CD4-positive, alpha-beta T cell treated with Interleukin-1 beta for 1 hour (primary cell): Measurements from ENCODE around the gene SLC22A17.
"Not testable (repeated sequence)": the region's sequence is repeated elsewhere in the genome, so short reads cannot be mapped to it uniquely, and the experiment has no call there.

Experiments used
- DNase-seq, 2 donors: peaks; one replicate each; pipeline ENCODE4 v3.0.0-alpha.2; 2020 to 2022

The SLC22A17 gene

DNA sequence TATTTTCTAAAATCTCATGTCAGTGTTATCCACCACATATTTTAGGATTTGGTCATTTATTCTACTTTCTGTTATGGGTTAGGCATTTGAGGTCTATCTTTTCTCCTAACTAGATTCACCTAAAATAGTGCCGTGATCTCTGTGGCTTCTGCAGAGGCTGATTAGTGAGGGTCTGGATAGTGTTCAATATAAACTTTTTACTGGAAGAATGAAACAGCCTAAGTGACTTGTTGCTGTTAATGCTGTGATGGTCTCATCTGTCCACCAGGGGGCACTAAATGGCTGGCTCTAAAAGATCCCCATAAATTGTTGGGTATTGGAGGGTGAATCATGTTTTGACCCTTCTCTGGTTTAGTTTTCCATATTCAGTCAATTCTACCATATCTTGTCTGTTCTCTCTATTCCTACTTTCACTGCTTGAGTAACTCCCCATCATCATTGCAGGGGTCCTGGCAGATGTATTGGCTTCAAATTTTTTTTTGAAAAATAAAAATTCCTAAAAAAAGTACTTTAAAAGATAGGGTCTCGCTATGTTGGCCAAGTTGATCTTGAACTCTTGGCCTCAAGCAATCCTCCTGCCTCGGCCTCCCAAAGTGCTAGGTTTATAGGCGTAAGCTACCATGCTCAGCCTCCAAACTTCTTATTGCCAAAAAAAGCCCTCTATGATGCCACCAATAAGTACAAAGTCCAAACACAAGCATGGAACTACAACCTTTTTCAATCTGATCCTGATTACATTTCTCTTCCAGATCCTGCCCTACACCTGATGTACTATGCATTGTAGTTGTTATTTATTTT lies 24.5 kb downstream of the SLC22A17 start:
- peak; percentile 64 to 76 for DNase-seq

DNA sequence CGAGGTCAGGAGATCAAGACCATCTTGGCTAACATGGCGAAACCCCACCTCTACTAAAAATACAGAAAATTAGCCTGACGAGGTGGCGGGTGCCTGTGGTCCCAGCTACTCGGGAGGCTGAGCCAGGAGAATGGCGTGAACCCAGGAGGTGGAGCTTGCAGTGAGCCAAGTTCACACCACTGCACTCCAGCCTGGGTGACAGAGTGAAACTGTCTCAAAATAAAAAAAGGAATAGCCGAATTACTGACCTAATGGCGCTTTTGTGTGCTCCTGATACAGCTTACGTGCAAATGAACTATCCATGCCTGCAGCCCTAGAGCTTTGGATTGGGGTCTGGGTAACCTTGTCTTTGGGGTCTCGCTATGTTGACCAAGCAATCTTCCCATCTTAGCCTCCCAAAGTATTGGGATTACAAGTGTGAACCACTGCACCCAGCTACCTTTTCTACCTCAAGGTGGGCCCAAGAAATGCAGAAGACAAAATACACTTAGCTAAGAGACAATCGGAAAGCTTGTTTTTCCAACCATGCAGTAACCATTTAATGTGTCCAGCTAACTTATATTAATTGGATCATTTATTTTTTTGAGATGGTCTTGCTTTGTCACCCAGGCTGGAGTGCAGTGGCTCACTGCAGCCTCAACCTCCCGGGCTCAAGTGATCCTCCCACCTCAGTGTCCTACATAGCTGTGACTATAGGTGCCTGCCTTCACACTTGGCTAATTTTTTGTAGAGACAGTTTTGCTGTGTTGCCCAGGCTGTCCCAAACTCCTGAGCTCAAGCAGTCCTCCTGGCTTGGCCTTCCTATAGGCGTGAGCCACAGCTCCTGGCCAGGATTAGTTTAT lies 26.0 kb downstream of the SLC22A17 start:
- DNase-seq, result no peak

DNA sequence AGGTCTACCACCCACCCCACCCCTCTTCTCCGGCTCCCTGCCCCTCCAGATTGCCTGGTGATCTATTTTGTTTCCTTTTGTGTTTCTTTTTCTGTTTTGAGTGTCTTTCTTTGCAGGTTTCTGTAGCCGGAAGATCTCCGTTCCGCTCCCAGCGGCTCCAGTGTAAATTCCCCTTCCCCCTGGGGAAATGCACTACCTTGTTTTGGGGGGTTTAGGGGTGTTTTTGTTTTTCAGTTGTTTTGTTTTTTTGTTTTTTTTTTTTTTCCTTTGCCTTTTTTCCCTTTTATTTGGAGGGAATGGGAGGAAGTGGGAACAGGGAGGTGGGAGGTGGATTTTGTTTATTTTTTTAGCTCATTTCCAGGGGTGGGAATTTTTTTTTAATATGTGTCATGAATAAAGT lies 26.9 kb downstream of the SLC22A17 start:
- DNase-seq, result not testable (repeated sequence)

DNA sequence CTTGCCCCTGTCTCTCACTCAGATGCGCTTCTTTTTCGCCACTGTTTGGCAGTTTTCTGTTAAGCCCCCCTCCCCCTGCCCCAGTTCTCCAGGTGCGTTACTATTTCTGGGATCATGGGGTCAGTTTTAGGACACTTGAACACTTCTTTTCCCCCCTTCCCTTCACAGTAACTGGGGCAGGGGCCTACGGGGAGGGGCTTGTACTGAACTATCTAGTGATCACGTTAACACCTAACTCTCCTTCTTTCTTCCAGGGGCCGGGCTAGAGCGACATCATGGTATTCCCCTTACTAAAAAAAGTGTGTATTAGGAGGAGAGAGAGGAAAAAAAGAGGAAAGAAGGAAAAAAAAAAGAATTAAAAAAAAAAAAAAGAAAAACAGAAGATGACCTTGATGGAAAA lies 27.7 kb downstream of the SLC22A17 start:
- DNase-seq, result no peak

- DNase-seq, result no peak
These were observed 28.2 kb downstream of the SLC22A17 start for GRCh38 chr14:23324455-23324846.

- no peak for DNase-seq
These were observed 28.7 kb downstream of the SLC22A17 start for GRCh38 chr14:23323838-23324454.

DNA sequence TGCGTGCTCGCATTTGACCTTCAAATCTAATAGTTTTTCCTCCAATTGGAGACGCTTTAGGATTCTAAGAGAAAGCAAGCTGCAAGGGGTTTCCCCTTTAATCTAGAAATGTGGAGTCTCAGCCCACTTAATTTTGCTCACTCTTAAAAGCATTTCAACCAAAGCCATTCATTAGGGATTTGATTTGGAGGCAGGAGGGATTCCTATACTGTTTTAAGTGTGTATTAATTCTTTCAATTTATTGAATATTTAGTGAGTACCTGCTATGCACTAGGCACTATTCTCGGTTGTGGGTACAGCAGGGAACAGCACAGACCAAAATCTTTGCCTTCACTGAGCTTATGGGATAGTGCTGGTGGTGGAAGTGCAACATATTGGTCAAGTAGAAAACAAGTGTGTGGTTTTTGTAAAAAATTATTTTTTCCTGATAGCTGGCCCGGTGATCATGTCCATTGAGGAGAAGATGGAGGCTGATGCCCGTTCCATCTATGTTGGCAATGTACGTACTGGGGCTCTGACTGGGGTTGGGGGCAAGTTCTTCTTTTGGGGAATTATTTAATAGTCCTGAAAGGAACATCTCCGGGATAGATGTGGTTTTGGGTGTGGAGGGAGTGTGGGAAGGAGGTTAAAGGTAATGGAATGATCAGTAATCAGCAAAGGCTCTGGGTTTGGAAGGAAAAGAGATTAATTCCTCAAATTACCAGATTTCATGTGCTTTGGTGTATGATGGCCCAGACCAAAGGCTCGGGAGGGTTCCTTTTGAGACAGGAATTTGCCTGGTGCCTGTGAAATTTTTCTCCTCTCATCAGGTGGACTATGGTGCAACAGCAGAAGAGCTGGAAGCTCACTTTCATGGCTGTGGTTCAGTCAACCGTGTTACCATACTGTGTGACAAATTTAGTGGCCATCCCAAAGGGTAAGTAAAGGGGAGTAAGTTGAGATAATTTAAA lies 29.8 kb downstream of the SLC22A17 start:
- peak in 1 of 2 donors; percentile 21 for DNase-seq

DNA sequence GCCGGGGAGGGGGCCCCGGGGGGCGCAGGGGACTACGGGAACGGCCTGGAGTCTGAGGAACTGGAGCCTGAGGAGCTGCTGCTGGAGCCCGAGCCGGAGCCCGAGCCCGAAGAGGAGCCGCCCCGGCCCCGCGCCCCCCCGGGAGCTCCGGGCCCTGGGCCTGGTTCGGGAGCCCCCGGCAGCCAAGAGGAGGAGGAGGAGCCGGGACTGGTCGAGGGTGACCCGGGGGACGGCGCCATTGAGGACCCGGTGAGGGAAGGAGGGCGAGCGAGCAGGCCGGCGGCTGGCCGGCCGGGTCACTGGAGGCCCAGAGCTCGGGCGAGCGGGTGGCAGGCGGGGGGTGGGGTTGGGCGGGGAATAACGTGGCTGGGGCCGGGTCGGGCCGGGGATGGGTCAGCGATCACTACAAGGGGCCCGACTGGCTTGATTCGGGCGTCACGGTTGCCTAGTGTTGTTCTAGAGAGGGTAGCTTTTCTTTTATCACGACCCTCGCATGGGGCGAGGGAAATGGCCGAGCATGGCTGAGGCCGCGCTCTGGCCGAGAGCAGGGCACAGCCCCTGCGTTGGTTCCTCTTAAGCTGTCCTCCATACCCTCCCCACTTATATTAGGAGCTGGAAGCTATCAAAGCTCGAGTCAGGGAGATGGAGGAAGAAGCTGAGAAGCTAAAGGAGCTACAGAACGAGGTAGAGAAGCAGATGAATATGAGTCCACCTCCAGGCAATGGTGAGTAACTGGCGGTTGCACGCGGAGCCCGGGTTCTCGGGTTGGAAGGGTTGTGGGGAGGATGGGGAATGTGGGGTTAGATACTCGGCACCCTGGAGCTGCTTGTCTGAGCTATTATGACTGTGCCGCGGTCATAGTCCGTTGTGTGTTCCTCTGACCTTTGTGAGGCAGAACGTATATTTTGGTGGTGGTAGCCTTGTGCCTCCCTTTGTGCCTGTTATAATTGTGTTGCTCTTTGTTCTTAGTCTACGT lies 30.8 kb downstream of the SLC22A17 start:
- DNase-seq, result peak; percentile 24 to 38

GRCh38 chr14:23320584-23321571 lies 31.8 kb downstream of the SLC22A17 start, which contains the start of gene PABPN1:
Gene PABPN1, plus strand, starts transcription at chr14:23321457. Its CDS starts 13 bp downstream, at chr14:23321470.
- DNase-seq, result peak; percentile 99

GRCh38 chr14:23319746-23320583 lies 32.7 kb downstream of the SLC22A17 start:
- DNase-seq, result no peak

DNA sequence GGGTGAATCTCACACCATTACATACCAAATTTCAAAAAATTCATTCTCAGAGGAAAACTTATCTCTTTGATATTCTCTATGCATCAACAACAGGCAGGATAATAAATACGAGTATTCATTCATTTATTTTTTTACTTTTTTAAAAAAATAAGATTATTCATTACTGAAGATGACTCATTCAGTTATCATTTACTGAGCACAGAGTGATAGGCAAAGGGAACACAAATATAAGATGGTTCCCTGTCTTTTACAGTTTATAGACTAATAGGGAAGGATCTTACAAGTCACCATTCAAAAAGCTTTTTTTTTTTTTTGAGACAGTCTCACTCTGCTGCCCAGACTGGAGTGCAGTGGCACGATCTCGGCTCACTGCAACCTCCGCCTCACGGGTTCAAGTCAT lies 36.4 kb downstream of the SLC22A17 start:
- no peak for DNase-seq

DNA sequence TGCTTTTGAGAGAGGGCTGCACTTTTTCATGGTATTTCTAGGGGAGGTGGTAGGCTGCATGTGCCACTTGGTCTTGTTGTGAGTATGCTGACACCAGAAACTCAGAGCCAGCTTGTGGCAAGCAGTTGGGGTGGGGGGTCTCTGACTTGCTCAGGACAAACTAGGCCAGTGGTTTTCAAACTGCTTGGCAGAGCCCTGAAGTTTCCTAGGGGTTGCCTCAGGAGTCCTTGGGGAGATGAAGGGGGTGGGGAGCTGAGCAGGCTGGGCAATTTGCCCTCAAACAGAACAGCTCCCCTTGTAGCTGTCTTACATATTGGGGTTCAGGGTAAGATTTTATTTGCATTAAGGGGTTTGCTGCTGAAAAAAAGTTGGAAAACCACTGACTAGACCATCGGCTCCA lies 42.1 kb downstream of the SLC22A17 start:
- DNase-seq, result no peak

- no peak for DNase-seq
These were observed 43.8 kb downstream of the SLC22A17 start for GRCh38 chr14:23308721-23309445.

DNA sequence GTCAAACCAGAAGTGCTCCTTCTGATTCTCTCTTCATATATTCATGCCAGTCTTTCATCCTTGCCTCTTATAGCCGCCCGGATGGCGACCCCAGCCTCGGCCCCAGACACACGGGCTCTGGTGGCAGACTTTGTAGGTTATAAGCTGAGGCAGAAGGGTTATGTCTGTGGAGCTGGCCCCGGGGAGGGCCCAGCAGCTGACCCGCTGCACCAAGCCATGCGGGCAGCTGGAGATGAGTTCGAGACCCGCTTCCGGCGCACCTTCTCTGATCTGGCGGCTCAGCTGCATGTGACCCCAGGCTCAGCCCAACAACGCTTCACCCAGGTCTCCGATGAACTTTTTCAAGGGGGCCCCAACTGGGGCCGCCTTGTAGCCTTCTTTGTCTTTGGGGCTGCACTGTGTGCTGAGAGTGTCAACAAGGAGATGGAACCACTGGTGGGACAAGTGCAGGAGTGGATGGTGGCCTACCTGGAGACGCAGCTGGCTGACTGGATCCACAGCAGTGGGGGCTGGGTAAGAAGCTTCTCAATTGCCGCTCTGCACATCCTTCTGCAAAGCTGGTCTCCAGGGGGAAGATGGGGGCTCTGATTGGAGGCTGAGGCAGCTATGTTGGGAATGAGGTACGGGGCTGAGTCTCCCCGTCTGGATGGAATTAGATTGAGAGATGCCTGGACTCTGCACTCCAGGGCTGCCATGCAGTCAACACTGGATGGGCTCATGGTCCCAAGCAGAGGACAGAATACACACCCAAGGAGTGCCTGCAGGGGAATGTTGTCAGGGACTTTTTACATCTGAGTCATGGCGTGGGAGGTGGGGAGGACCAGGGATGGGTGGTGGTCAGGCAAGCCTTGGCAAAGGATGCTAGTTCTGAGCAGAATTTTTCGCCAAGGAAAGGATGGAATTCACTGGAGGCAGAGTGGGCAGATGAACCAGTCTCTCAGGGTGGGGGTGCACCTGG lies 44.7 kb downstream of the SLC22A17 start:
- no peak for DNase-seq

GRCh38 chr14:23307146-23307530 lies 45.5 kb downstream of the SLC22A17 start:
- DNase-seq, result no peak

DNA sequence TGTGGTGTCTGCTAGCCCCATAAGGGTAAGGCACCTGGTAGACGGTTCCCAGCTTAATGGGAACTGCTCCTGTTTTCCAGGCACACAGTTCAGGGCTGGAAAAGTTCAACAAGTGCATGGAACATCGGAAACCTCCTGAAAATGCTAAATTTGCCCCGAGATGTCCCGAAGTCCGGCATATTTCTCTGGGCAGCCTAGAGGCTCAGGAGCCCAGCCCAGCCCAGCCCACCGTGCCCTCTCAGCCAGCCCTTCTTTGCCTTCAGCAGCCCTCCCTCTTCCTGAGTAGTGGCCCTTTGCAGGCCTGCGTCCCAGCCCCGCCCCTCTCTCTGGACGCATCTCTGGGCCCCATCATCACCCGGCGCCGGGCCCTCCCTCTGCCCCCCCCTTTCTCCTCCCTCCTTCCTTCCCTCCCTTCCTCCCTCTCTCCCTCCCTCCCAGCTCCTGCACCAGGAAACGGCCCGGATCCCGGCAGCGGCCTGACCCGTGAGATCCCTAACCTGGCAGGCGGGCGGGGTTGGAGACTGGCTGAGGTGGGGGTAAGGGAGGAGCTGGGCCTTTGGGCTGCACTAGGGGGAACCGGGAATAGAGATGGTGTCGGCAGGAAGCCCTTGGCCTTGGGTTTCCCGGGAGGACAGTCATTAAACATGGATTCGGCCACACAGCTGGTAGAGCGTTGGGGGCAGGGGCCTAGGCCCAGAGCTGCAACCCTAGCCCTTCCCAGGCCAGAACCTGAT lies 46.1 kb downstream of the SLC22A17 start, which contains the start of gene BCL2L2:
TSS of gene BCL2L2 (plus strand) at position 422 of the 734 bp plus-strand sequence. CDS start 935 bp downstream, outside the sequence.
- DNase-seq, result peak in 1 of 2 donors; percentile 42
